Measurements from ENCODE around the gene UBE2A.

GRCh38 chrX:119624417-119624816 is 50.1 kb downstream of the UBE2A start:
- no peak for TF ChIP-seq CTCF (IDR thresholded peaks at IDR 0.05)
- TF ChIP-seq POLR2A (IDR thresholded peaks at IDR 0.05), result no peak
